Right lobe of liver (tissue), 6 donors: ENCODE data around the gene IL21R. TPM values are rescaled to one million over a fixed set of nuclear protein-coding genes. Genes with fewer than 3 reads are reported as not detected.
"Not testable (repeated sequence)": the region's sequence is repeated elsewhere in the genome, so short reads cannot be mapped to it uniquely, and the experiment has no call there.

Experiments used
- ATAC-seq, 4 donors: fragments of 200-7000 bp; cut with Tn5 transposase; one replicate each; pipeline ENCODE4 v1.9.1; 2020; ENCODE audit warnings: mild to moderate bottlenecking in 4 of 4, moderate library complexity in 4 of 4
- DNase-seq, 3 donors: peaks; one replicate each; pipeline ENCODE4 v3.0.0-alpha.2; 2020
- H3K27ac ChIP-seq, 3 donors: fragments of 200-600 bp; one replicate each; pipeline ENCODE4 v1.8.0; 2022
- H3K27me3 ChIP-seq, 2 donors: fragments of 200-600 bp; one replicate each; pipeline ENCODE4 v1.8.0; 2022
- H3K36me3 ChIP-seq, 4 donors: fragments of 200-600 bp; sonication (generic) in 1 of 4; one replicate each; pipeline versions ENCODE4 v1.5.1 to v1.8.0; 2017 to 2022; ENCODE audit warnings: control low read depth in 1 of 4
- H3K4me1 ChIP-seq, 4 donors: fragments of 200-600 bp; sonication (generic) in 1 of 4; one replicate each; pipeline versions ENCODE4 v1.5.1 to v1.8.0; 2017 to 2022; ENCODE audit warnings: control low read depth in 1 of 4
- H3K4me3 ChIP-seq, 3 donors: fragments of 200-600 bp; one replicate each; pipeline ENCODE4 v1.8.0; 2022
- H3K9me3 ChIP-seq, 4 donors: fragments of 200-600 bp; sonication (generic) in 1 of 4; one replicate each; pipeline versions ENCODE4 v1.5.1 to v1.8.0; 2017 to 2022; ENCODE audit warnings: control low read depth in 1 of 4
- POLR2A ChIP-seq: fragments of 450-650 bp; IDR thresholded peaks from one replicate; pipeline ENCODE4 v1.6.1; 2017; ENCODE audit warnings: antibody characterized with exemption, mild to moderate bottlenecking
- WGBS: methylation state at CpG from one replicate; pipeline ENCODE4 v1.1.6; 2018; ENCODE audit warnings: low coverage, low lambda C conversion rate; ENCODE audit not compliant: insufficient coverage; ENCODE audit errors: missing lambda C conversion rate; 5-methylcytosine and 5-hydroxymethylcytosine counted together
- intact Hi-C, 2 donors: fragments of 100-400 bp; cut with DNase I; formaldehyde crosslinking; loops; one replicate each; pipeline versions ENCODE4 v1.11.2 to v1.14.1; 2022
- total RNA-seq, 6 experiments: library from RNA; depleted of rRNA in 2 of 6; stranded (reverse); fragments of >200 nt in 2 of 6; fragmentation: NEBNext Ultra II Directional in 3 of 6; extraction: Animal tissue kit (Norgen Biotek cat#: 25700) in 3 of 6; gene quantifications; one replicate each; pipeline versions ENCODE4 v1.1.0 to v1.2.4, GENCODE V29; 2016 to 2023
- TF ChIP-seq, protein P1 (sequence below), 4 donors: fragments of 200-600 bp in 3 of 4; fragments of 450-650 bp in 1 of 4; IDR thresholded peaks; one replicate each; pipeline versions ENCODE4 v1.5.1 to v1.8.0; 2016 to 2022; ENCODE audit warnings: antibody characterized with exemption in 4 of 4, mild to moderate bottlenecking in 2 of 4
- donor health status: DM: no; HTN: yes; CAD: no.
- donor health status: DM: no; HTN: no; CAD: no.
- donor health status: DM: no; HTN: no; CAD: no.
- donor health status: DM: no; HTN: yes; CAD: no.
- donor health status: DM: no; HTN: yes; CAD: no.

The IL21R gene
- total RNA-seq, 6 experiments from 2014 or later: 0.09 to 1.3 (median 0.31) TPM

DNA sequence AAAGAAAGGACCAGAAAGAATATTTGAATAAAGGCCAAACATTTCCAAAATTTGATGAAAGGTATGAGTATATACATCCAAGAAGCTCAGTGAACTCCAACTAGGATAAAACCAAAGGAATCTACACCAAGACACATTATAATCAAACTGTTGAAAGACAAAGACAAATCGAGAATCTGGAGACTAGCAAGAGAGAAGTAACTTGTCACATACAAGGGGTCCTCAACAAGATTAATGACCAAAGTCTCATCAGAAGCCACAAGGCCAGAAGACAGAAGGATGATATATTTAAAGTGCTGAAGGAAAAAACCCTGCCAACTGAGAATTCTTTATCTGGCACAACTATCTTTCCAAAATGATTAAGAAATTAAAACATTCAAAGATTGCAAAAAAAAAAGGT lies 9.3 kb upstream of the IL21R start:
- intact Hi-C loops: no loop called here

DNA sequence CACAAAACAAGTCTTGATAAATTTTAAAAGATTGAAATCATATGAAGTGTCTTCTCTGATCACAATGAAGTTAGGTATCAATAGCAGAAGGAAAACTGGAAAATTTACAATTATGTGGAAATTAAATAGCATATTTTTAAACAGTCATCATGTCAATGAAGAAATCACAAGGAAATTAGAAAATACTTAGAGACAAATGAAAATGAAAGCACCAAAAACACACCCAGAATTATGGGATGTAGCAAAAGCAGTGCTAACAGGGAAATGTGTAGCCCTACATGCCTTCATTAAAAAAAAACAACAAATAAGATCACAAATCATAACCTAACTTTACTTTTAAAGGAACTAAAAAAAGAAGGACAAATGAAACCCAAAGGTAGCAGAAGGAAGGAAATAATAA lies 7.5 kb upstream of the IL21R start:
- no peak overlapping the region for H3K4me3 ChIP-seq
- ATAC-seq (no peak), DNase-seq (no peak)
- no peak overlapping the region for H3K27ac ChIP-seq
- TF ChIP-seq POLR2A: no peak
- TF ChIP-seq, protein P1, sequence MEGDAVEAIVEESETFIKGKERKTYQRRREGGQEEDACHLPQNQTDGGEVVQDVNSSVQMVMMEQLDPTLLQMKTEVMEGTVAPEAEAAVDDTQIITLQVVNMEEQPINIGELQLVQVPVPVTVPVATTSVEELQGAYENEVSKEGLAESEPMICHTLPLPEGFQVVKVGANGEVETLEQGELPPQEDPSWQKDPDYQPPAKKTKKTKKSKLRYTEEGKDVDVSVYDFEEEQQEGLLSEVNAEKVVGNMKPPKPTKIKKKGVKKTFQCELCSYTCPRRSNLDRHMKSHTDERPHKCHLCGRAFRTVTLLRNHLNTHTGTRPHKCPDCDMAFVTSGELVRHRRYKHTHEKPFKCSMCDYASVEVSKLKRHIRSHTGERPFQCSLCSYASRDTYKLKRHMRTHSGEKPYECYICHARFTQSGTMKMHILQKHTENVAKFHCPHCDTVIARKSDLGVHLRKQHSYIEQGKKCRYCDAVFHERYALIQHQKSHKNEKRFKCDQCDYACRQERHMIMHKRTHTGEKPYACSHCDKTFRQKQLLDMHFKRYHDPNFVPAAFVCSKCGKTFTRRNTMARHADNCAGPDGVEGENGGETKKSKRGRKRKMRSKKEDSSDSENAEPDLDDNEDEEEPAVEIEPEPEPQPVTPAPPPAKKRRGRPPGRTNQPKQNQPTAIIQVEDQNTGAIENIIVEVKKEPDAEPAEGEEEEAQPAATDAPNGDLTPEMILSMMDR (IDR thresholded peaks at IDR 0.05): no peak
- intact Hi-C loops: no loop called here
- no peaks in the 10 kb centered on the region for H3K4me1 ChIP-seq
- no peaks in the 10 kb centered on the region for H3K27me3 ChIP-seq
- H3K36me3 ChIP-seq: no peaks in the 10 kb centered on the region
- no peaks in the 10 kb centered on the region for H3K9me3 ChIP-seq

More for the DNA sequence above, 9.3 kb upstream of the IL21R start:
- DNase-seq (no peak), ATAC-seq (no peak)
- Histone ChIP-seq H3K4me3 (no peak overlapping the region), H3K27ac (no peak overlapping the region), H3K9me3 (no peaks in the 10 kb centered on the region), H3K27me3 (no peaks in the 10 kb centered on the region), H3K36me3 (no peaks in the 10 kb centered on the region), H3K4me1 (no peaks in the 10 kb centered on the region)
- WGBS: 53% methylated on average over 1 of the region's 1 CpG
- TF ChIP-seq POLR2A: no peak
- TF ChIP-seq, protein P1 (IDR thresholded peaks at IDR 0.05): no peak

DNA sequence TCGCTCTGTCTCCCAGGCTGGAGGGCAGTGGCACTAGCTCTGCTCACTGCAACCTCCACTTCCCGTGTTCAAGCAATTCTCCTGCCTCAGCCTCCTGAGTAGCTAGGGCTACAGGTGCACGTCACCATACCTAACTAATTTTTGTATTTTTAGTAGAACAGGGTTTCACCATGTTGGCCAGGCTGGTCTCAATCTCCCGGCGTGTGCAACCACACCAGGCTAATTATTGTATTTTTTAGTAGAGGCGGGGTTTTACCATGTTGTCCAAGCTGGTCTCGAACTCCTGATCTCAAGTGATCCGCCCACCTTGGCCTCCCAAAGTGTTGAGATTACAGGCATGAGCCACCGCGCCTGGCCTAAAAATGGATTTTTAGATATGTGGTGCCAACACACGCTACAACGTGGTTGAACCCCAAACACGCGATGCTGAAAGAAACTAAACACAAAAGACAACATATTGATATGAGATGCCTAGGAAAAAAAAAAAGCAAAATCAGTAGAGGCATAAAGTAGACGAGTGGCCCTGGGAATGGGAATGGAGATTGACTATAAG lies 3.6 kb upstream of the IL21R start:
- DNase-seq, ATAC-seq, H3K9me3 ChIP-seq, H3K36me3 ChIP-seq, intact Hi-C loops, H3K27me3 ChIP-seq, H3K27ac ChIP-seq, H3K4me3 ChIP-seq, H3K4me1 ChIP-seq: not testable (repeated sequence)
- WGBS: 74% methylated on average over 15 of the region's 15 CpGs

DNA sequence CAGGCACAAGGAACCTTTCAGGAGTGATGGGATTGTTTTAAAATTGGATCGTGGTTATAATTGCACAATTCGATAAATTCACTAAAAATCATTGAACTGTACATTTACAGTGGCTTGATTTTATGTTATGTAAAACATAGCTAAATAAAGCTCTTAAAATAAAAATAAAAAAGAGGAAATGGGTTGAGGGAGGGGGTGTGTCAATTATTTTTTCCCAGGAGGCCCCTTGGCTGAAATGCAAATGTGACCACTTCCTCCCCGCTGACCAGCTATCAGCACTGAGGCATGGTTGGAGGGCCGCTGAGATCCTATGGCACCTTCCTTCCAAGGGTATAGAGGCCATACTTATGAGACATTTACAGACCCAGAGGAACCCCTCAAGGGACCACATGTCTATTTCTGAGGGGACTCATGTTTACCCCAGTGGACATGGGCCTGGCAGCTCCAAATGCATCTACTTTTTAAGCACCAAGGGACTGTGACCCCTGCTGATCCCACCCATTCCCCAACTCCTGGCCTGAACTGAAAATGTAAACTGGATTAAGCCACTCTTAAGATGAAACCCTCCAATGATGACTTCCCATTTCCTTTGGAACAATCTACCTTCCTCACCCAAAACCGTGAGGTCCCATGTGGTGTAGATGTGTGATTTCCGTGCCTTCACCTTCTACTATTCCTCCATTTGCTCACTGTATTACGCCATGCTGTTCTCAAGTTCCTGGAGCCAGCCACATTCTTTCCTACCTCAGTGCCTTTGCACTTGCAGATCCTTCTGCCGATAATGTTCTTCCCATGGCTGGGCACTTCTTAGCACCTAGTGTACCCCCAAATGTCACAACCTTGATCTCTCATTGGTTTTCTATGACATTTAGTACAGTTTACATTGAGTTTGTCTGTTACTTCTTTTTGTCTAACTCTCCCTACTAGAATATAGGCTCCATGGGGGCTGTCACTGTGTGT lies 2.8 kb upstream of the IL21R start:
- no peak overlapping the region for H3K27ac ChIP-seq
- ATAC-seq (no peak), DNase-seq (no peak)
- no peak overlapping the region for H3K4me3 ChIP-seq
- WGBS: 75% methylated on average over 8 of the region's 8 CpGs
- H3K36me3 ChIP-seq: no peaks in the 10 kb centered on the region
- no peaks in the 10 kb centered on the region for H3K9me3 ChIP-seq
- TF ChIP-seq POLR2A: no peak
- TF ChIP-seq, protein P1 (IDR thresholded peaks at IDR 0.05): no peak
- intact Hi-C loops: no loop called here
- H3K27me3 ChIP-seq: no peaks in the 10 kb centered on the region
- no peaks in the 10 kb centered on the region for H3K4me1 ChIP-seq

DNA sequence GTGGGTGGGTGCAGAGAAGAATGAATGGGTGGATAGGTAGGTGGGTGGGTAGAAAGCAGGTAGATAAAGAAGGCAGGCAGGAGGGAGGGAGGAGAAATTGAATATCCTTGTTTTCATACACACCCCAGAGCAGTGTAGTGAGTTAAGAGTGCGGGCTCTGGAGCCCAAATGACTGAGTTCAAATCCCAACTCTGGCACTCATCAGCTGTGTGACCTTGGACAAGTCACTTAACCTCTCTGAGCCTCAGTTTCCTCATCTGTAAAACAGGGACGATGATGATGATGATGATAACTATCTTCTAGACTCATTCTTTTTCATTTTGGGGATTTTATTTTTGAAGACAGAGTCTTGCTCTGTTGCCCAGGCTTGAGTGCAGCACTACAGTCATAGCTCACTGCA lies 2.0 kb upstream of the IL21R start:
- ATAC-seq (no peak), DNase-seq (no peak)
- Histone ChIP-seq H3K4me3 (no peak overlapping the region), H3K27me3 (no peaks in the 10 kb centered on the region), H3K36me3 (no peaks in the 10 kb centered on the region), H3K4me1 (no peaks in the 10 kb centered on the region), H3K27ac (no peak overlapping the region), H3K9me3 (no peaks in the 10 kb centered on the region)
- intact Hi-C loops: no loop called here
- 77% methylated on average over 2 of the region's 2 CpGs for WGBS
- no peak for TF ChIP-seq POLR2A
- TF ChIP-seq, protein P1 (IDR thresholded peaks at IDR 0.05): no peak
